Calu3 (cell line): ENCODE data around the gene NR1D2. TPM values are rescaled to one million over a fixed set of nuclear protein-coding genes. Genes with fewer than 3 reads are reported as not detected.

ENCODE experiments used
- BruUV-seq: library from RNA; stranded (reverse); fragments of 400-500 nt; replicated peaks from 2 replicates; lab custom pipeline; 2021; lab: Mats Ljungman, UMichigan
- CTCF ChIA-PET: fragments of 300-600 bp; sonication (Branson Sonifier 250); formaldehyde crosslinking; loops from one replicate; lab custom pipeline; 2022; ENCODE audit warnings: antibody characterized with exemption; lab: Charles Lee
- DNase-seq: peaks from one replicate; pipeline ENCODE4 v3.0.0; 2022
- H3K27ac Mint-ChIP-seq: one replicate; pipeline ENCODE4 v1.8.0; 2022; ENCODE audit warnings: mixed read lengths; ENCODE audit not compliant: unreplicated experiment
- H3K27me3 Mint-ChIP-seq: one replicate; pipeline ENCODE4 v1.8.0; 2022; ENCODE audit warnings: mixed read lengths; ENCODE audit not compliant: unreplicated experiment
- H3K36me3 Mint-ChIP-seq: one replicate; pipeline ENCODE4 v1.8.0; 2022; ENCODE audit warnings: mild to moderate bottlenecking, moderate library complexity, mixed read lengths; ENCODE audit not compliant: insufficient read depth, unreplicated experiment
- H3K4me1 Mint-ChIP-seq: one replicate; pipeline ENCODE4 v1.8.0; 2022; ENCODE audit warnings: mild to moderate bottlenecking, low read depth, mixed read lengths; ENCODE audit not compliant: unreplicated experiment
- H3K4me3 Mint-ChIP-seq: one replicate; pipeline ENCODE4 v1.8.0; 2022; ENCODE audit warnings: mild to moderate bottlenecking, low read depth, moderate library complexity, mixed read lengths; ENCODE audit not compliant: unreplicated experiment
- H3K9me3 Mint-ChIP-seq: one replicate; pipeline ENCODE4 v1.8.0; 2022; ENCODE audit warnings: low read depth, mixed read lengths; ENCODE audit not compliant: unreplicated experiment
- intact Hi-C: fragments of 100-400 bp; cut with micrococcal nuclease; formaldehyde crosslinking; loops from one replicate; pipeline ENCODE4 v1.10.0; 2022; ENCODE audit not compliant: unreplicated experiment
- total RNA-seq: library from RNA; stranded (reverse); gene quantifications from 2 replicates; pipeline ENCODE4 v1.2.3, GENCODE V29; 2022
- TF ChIP-seq, protein P1 (sequence below): fragments of 200-600 bp; IDR thresholded peaks from one replicate; pipeline ENCODE4 v1.8.0; 2022; ENCODE audit warnings: antibody characterized with exemption; ENCODE audit not compliant: unreplicated experiment

Gene NR1D2
- total RNA-seq, 1 experiment from 2014 or later: 18.9 TPM

DNA sequence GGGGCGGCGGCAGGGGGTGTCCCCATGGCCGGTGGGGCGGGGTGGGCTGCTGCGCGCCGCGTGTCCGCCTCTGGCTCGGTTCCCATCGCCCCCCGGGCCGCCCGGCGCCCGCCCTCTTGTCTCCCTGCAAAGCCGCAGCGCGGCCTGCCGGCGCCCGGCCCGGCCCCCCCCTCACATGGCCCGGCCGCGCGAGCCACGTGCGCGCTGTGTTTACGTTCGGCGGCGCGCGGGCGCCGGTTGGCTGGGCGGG lies 502 bp downstream of the NR1D2 start:
- Mint-ChIP-seq H3K4me3 (peak overlapping the region; percentile 70), H3K27ac (no peak overlapping the region), H3K27me3 (peaks cover 20% of the 10 kb centered on the region), H3K36me3 (peaks cover 39% of the 10 kb centered on the region), H3K9me3 (no peaks in the 10 kb centered on the region), H3K4me1 (peaks cover 47% of the 10 kb centered on the region)
- TF ChIP-seq, protein P1, sequence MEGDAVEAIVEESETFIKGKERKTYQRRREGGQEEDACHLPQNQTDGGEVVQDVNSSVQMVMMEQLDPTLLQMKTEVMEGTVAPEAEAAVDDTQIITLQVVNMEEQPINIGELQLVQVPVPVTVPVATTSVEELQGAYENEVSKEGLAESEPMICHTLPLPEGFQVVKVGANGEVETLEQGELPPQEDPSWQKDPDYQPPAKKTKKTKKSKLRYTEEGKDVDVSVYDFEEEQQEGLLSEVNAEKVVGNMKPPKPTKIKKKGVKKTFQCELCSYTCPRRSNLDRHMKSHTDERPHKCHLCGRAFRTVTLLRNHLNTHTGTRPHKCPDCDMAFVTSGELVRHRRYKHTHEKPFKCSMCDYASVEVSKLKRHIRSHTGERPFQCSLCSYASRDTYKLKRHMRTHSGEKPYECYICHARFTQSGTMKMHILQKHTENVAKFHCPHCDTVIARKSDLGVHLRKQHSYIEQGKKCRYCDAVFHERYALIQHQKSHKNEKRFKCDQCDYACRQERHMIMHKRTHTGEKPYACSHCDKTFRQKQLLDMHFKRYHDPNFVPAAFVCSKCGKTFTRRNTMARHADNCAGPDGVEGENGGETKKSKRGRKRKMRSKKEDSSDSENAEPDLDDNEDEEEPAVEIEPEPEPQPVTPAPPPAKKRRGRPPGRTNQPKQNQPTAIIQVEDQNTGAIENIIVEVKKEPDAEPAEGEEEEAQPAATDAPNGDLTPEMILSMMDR: no peak
- CTCF ChIA-PET: interaction anchor here (1.1 kb wide), 1 partner anchor 18 kb away, joined by 5 read pairs; no protein-coding TSS in a partner anchor
- no peak for DNase-seq
- intact Hi-C loops: loop anchor here (2.0 kb wide), 1 partner anchor 19 kb away; no protein-coding TSS in a partner anchor
- no TSS peak for BruUV-seq

DNA sequence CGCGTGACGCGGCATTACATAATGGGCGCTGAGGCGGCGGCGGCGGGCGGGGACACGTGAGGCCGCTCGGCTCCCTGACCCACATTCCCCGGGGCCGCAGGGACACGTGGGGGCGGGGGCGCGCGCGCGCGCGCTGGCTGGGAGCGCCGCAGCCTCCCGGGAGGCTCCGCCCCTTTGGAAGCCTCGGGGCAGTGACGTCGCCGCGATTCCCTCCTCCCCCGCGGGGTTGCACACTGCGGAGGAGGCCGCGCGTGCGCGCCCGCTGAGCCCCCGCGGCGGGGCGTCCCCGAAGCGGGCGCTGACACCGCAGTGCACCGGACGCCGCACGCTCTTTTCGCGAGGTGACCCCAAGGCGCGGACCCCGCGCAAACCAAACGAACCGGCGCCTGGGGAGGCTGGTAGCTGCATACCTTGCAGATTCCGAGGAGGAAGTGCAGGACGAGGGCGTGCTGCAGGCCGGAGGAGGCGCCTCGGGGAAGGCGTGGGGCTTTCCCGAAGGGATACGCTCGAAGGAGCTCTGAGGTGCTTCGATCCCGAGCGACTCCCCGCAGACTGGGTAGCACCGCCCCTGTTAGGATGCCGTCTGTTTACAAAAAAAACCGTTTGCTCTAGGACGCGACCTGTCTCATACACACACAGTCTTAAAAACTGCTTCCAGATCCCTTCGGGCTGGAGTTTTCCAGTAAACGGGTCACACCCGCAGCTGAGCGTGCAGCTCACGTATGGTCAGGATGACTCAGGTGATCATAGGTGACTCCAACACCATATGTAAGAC lies 1.0 kb downstream of the NR1D2 start:
- CTCF ChIA-PET: interaction anchor here (0.7 to 1.3 kb wide), 5 partner anchors 12 to 149 kb away, joined by 3 to 5 read pairs (median 3); partner anchors contain the start of genes NKIRAS1 and RPL15
- TF ChIP-seq, protein P1: no peak
- Mint-ChIP-seq H3K36me3 (peaks cover 39% of the 10 kb centered on the region), H3K27ac (peak overlapping the region; percentile 89), H3K9me3 (no peaks in the 10 kb centered on the region), H3K27me3 (peaks cover 20% of the 10 kb centered on the region), H3K4me1 (peaks cover 47% of the 10 kb centered on the region), H3K4me3 (peak overlapping the region; percentile 70)
- DNase-seq: peak; percentile 98
- intact Hi-C loops: loop anchor here (2.0 kb wide), 2 partner anchors 19 to 29 kb away; partner anchors contain the start of genes NKIRAS1 and RPL15
- no TSS peak for BruUV-seq

DNA sequence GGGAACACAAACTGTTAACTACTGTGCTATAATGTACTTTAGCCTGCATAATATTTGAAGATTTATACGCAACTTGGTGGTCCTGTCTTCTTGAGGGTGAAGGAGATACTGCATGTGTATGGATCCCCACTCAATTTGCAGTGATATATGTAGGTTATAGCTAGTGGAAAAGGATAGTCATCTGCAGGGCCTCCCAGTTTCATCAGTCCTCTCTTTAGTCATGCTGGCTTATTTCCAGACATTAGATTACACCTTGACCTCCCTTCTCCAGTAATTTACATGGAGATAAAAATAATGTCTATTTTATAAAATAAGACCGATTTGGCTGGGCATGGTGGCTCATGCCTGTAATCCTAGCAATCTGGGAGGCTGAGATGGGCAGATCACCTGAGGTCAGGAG lies 3.7 kb downstream of the NR1D2 start:
- no peaks in the 10 kb centered on the region for H3K9me3 Mint-ChIP-seq
- peaks cover 50% of the 10 kb centered on the region for H3K4me1 Mint-ChIP-seq
- intact Hi-C loops: no loop called here

DNA sequence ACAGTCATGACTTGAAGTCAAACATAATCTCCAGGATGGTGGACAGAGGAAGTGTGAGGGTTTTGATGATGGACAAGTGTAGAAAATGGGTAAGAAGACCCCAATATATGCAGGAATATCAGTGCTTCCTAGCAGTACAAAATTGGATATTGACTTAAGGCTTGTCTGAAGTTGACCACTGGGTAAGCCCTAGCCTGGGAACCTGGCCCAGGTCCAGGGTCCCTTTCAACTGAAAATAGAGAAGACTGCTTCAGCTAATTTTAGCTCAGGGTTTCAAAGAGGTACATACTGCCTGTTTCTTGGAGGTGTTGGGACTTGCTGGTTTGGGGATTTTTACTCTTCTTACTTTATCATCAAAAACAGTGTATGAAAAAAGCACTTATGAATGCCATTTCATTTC lies 4.7 kb downstream of the NR1D2 start:
- H3K4me1 Mint-ChIP-seq: peaks cover 40% of the 10 kb centered on the region
- no peak overlapping the region for H3K27ac Mint-ChIP-seq

More for the DNA sequence above, 3.7 kb downstream of the NR1D2 start:
- H3K36me3 Mint-ChIP-seq: peaks cover 38% of the 10 kb centered on the region
- TF ChIP-seq, protein P1: no peak
- no peak for DNase-seq
- no peak overlapping the region for H3K4me3 Mint-ChIP-seq
- CTCF ChIA-PET: interaction anchor here (0.6 kb wide), 1 partner anchor 13 kb away, joined by 3 read pairs; no protein-coding TSS in a partner anchor
- H3K27me3 Mint-ChIP-seq: peaks cover 11% of the 10 kb centered on the region
- BruUV-seq: no TSS peak
- no peak overlapping the region for H3K27ac Mint-ChIP-seq

More for the DNA sequence above, 4.7 kb downstream of the NR1D2 start:
- H3K27me3 Mint-ChIP-seq: peaks cover 1% of the 10 kb centered on the region
- peak overlapping the region; percentile 9 for H3K4me3 Mint-ChIP-seq
- TF ChIP-seq, protein P1: no peak
- H3K9me3 Mint-ChIP-seq: no peaks in the 10 kb centered on the region
- intact Hi-C loops: no loop called here
- no TSS peak for BruUV-seq
- CTCF ChIA-PET: interaction anchor here (0.5 kb wide), 1 partner anchor 249 kb away, joined by 4 read pairs; no protein-coding TSS in a partner anchor
- no peak for DNase-seq
- peaks cover 29% of the 10 kb centered on the region for H3K36me3 Mint-ChIP-seq
